ENCODE data around the gene CYP20A1. TPM values are rescaled to one million over a fixed set of nuclear protein-coding genes. Genes with fewer than 3 reads are reported as not detected.

CYP20A1 gene
- total RNA-seq, 1 donor, result 51.4 TPM

- Histone ChIP-seq H4K20me1 (ENCODE audit: insufficient read depth, low read length) (peaks cover 19% of the 10 kb centered on the region), H3K4me1 (ENCODE audit: insufficient read depth, low read length) (no peaks in the 10 kb centered on the region), H3K36me3 (ENCODE audit: insufficient read depth, low read length) (peaks cover 7% of the 10 kb centered on the region), H3K4me3 (ENCODE audit: insufficient read depth, low read length) (no peak overlapping the region), H2AFZ (ENCODE audit: low read length) (no peak overlapping the region), H3K4me2 (ENCODE audit: insufficient read depth, low read length) (no peak overlapping the region), H3K27me3 (ENCODE audit: insufficient read depth, low read length) (no peaks in the 10 kb centered on the region), H3K79me2 (ENCODE audit: insufficient read depth, low read length) (peaks cover 97% of the 10 kb centered on the region), H3K9me3 (ENCODE audit: low read depth, low read length) (no peaks in the 10 kb centered on the region), H3K27ac (ENCODE audit: low read depth, low read length) (no peak overlapping the region)
- DNase-seq (ENCODE audit: insufficient read length, low spot score, missing footprints), result no peak
- no peak for TF ChIP-seq CTCF (IDR thresholded peaks at IDR 0.05; ENCODE audit: extremely low read depth, low read depth, low read length)
Observed at GRCh38 chr2:203347375-203347774, 108.6 kb downstream of the CYP20A1 start.

GRCh38 chr2:203352604-203353255 is 113.9 kb downstream of the CYP20A1 start:
- Histone ChIP-seq H3K4me1 (ENCODE audit: insufficient read depth, low read length) (no peaks in the 10 kb centered on the region), H2AFZ (ENCODE audit: low read length) (no peak overlapping the region), H3K9me3 (ENCODE audit: low read depth, low read length) (no peaks in the 10 kb centered on the region), H4K20me1 (ENCODE audit: insufficient read depth, low read length) (peaks cover 13% of the 10 kb centered on the region), H3K36me3 (ENCODE audit: insufficient read depth, low read length) (no peaks in the 10 kb centered on the region), H3K4me3 (ENCODE audit: insufficient read depth, low read length) (no peak overlapping the region), H3K27ac (ENCODE audit: low read depth, low read length) (no peak overlapping the region), H3K4me2 (ENCODE audit: insufficient read depth, low read length) (no peak overlapping the region), H3K27me3 (ENCODE audit: insufficient read depth, low read length) (no peaks in the 10 kb centered on the region), H3K79me2 (ENCODE audit: insufficient read depth, low read length) (peaks cover 88% of the 10 kb centered on the region)
- no peak for DNase-seq (ENCODE audit: insufficient read length, low spot score, missing footprints)
- TF ChIP-seq CTCF (IDR thresholded peaks at IDR 0.05; ENCODE audit: extremely low read depth, low read depth, low read length), result no peak

- Histone ChIP-seq H3K9me3 (ENCODE audit: low read depth, low read length) (no peaks in the 10 kb centered on the region), H3K4me3 (ENCODE audit: insufficient read depth, low read length) (no peak overlapping the region), H3K36me3 (ENCODE audit: insufficient read depth, low read length) (no peaks in the 10 kb centered on the region), H3K79me2 (ENCODE audit: insufficient read depth, low read length) (peaks cover 89% of the 10 kb centered on the region), H3K4me1 (ENCODE audit: insufficient read depth, low read length) (peaks cover 2% of the 10 kb centered on the region), H3K27me3 (ENCODE audit: insufficient read depth, low read length) (no peaks in the 10 kb centered on the region), H3K4me2 (ENCODE audit: insufficient read depth, low read length) (no peak overlapping the region), H2AFZ (ENCODE audit: low read length) (no peak overlapping the region), H3K27ac (ENCODE audit: low read depth, low read length) (no peak overlapping the region), H4K20me1 (ENCODE audit: insufficient read depth, low read length) (peaks cover 15% of the 10 kb centered on the region)
- no peak for TF ChIP-seq CTCF (IDR thresholded peaks at IDR 0.05; ENCODE audit: extremely low read depth, low read depth, low read length)
- no peak for DNase-seq (ENCODE audit: insufficient read length, low spot score, missing footprints)
Observed at GRCh38 chr2:203354966-203355365, 116.1 kb downstream of the CYP20A1 start.

Small RNAs within 50 kb of the gene (small RNA-seq; reads per million reads assigned to genes)
- gene RN7SL670P, result not detected

Other genes starting within 250 kb of the CYP20A1 start
- gene NBEAL1, start 224.1 kb upstream of the CYP20A1 start, total RNA-seq, result 51.0 and 51.8 TPM in 2 replicates
- 38.3 and 38.7 TPM in 2 replicates for gene ABI2, start 89.4 kb downstream of the CYP20A1 start, total RNA-seq

All from osteoblast (primary cell).